Measurements from ENCODE around the gene GCA.

GCA gene, protein sequence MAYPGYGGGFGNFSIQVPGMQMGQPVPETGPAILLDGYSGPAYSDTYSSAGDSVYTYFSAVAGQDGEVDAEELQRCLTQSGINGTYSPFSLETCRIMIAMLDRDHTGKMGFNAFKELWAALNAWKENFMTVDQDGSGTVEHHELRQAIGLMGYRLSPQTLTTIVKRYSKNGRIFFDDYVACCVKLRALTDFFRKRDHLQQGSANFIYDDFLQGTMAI

DNA sequence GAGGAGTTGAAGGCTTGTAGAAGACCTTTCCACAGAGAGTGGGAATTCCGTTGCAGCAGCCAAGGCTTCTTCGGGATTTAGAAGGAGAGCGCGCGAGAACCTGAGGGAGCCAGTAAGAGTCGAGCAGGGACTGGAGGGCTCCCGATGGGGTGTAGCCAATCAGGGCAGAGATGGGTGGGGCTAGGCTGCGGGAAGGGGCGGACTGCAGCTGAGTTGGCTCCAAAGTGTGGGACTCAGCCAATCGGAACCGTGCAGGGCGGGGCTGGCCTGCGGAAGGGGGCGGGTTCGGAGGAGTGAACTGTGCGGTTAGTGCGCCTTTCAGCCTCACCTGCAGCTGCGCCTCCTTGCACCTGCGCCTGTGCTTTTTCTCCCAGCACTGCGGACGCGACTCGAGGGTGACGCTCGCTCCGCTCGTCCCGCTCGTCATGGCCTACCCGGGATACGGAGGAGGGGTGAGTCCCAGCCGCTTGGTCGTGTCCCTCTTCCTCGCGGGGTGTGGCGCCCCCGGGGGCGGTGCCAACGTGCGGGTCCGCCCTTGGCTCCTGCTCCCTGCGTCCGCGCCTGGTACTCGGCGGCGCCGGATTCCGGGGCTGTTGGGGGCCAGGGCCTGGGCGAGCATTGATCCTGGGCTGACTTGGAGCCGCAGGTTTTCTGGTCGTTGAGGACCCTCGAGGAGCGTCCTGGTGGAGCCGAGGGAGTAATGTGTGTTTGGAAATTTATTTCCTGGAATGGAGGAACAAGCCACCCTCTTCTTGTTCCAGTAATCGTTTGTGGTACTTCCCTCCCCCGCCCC is at the start of gene GCA:
Gene GCA, plus strand, starts transcription at position 309 of the 793 bp plus-strand sequence. Its CDS starts 117 bp downstream, at position 426.
- peak; percentile 81 for DNase-seq (ENCODE audit: low read depth, low spot score)

DNA sequence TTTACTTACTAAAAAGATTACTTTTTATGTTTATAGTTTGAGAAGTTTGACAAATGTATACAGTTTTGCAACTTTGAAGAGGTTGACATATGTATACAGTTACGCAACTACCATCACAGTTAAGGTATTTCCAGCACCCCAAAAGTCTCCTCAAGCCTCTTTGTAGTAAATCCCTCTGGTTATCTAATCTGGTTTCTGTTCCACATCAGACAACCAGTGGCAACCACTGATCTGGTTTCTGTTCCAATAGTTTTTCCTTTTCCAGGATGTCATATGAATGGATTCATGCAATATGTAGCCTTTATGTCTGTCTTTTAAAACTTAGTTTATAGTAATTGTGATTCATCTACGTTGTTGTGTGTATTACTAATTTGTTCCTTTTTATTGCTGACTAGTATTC is 48.9 kb upstream of the GCA start:
- DNase-seq (ENCODE audit: low read depth, low spot score): no peak

DNA sequence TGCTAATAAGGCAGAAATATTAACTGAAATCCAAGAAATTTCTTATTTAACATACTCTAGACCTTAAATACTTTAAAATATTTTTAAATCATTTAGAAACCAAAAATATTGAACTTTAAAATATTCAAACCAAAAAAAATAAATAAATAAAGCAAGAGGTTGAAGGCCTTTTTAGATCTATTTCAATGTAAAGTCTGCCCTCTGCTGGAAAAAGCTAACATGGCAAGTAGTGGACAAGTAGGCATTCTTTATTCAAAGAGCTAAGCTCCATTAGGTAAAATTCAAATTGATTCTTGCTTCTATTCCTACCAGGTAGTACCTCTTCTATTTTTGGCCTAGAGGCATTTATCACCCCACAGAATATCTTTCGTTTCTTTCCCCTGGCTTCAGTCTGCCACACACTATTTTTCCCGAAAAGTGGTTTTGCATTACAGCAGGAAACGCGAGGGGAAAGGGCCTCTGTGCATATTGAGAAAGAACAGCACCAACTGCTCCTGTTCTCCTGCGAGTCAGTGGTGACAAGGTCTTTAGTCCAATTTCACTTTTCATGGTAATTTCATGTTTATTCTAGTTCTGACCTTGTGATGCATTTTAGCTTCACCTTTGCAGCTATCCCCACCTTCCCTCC is 45.9 kb upstream of the GCA start:
- DNase-seq (ENCODE audit: low read depth, low spot score): peak; percentile 73

DNA sequence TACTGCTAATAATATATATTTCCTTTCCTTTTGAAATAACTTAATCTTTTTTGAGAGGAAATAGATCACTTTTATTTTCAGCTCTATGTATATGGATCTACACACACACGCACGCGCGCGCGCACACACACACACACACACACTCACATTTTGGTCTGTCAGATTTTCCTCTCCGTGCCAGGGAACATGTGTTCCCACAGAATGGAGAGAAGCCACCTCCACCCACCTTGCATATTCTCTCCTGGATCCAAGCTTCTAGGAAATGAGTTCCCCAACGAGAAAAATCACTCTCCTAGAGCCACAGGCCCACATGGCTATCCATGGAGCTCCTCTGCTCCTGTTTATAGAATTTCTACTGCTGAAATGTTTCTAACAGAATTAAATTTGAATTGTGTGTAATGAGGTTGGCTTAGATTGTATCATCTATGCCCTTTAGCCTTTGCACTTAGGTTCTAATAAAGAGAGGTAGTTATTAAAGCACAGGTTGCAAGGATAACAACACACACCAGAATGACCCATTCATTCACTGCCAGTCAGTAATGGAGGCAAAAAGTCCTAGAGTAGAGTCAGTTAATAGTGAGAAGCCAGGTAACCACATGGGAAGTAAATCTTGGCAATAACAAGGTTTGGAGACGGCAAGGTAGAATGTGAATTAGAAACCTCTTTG is 45.1 kb upstream of the GCA start:
- DNase-seq (ENCODE audit: low read depth, low spot score): no peak

DNA sequence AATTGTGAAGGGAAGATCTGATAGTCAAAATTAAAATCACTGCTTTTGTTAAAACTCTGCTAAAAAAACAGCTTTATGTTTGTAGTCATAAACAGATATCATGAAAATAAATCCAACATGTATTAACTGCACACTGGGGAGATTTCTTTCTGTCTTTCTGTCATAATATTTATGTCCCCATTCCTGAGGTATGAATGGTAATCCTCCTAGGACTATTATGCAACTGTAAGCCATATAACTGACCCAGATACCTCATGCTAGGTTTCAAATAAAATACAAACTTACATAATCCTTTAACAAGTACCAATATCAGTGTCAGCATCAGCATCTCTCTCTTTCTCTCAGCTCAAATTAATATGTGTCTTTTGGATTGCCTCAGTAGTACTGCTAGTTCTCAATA is 43.7 kb upstream of the GCA start:
- no peak for DNase-seq (ENCODE audit: low read depth, low spot score)

DNA sequence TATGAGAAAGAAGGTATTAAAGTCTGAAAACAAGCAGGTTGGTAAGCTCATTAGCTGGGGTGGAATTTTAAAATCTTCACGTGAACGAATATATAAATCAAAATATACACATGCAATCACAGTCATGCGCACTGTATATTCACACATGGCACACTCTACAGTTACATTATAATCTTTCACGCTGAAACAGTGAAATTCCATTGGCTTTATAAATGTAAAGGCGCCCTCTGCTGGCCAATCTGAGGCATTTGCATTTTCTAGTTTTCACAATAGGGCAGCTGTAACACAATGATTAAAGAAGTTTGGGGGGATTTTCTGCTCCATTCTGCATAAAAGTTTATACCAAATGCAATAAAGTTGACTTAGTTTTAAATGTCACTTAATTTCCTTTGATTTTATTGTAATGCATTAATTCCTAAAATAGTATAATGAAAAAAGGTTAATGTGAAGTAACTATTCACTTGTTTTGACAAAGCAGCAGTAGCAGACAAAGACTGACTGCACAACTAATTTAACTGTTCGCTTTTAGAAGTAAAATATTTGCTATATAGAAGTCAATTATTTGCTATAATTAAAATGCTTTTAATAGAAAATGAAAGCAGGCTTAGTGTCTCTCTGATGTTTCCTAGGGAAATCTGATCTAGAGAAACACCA is 42.7 kb upstream of the GCA start:
- peak; percentile 44 for DNase-seq (ENCODE audit: low read depth, low spot score)

DNA sequence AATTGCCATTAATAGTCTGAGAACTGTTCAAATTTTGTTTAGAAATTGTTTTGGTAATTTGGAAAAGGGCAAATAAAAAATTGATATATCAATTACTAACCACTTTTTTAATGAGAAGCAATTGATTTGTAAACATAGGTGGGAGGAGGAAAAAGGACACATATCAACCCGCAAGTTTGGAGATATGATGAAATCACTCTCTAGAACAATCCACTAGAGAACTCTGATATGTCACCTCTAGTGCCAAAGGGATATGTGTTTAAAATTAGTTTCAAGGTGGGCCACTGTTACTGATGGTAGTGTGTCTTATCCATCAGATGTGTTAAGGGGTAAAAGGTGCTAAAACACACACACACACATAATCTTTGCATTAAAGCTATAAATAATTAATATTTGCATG is 42.1 kb upstream of the GCA start:
- DNase-seq (ENCODE audit: low read depth, low spot score): no peak

DNA sequence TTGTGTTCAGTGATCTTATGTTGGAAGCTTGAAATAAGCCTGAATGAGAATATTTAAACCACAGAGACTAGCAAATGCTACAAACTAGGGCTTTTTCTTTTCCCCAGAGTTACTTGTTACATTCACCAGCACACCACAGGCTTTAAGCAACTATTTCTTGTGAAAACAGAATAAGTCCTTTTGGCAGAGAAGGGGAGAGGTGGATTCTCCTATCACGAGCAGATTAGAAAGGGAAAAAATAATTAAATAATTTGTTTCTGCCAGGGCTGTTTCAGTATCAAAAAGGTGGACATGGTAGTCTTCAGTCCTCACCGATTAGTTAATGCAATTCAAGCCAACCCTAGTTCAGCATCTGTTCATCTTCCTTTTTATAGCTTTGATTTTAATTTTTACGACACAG is 38.0 kb upstream of the GCA start:
- DNase-seq (ENCODE audit: low read depth, low spot score): no peak

DNA sequence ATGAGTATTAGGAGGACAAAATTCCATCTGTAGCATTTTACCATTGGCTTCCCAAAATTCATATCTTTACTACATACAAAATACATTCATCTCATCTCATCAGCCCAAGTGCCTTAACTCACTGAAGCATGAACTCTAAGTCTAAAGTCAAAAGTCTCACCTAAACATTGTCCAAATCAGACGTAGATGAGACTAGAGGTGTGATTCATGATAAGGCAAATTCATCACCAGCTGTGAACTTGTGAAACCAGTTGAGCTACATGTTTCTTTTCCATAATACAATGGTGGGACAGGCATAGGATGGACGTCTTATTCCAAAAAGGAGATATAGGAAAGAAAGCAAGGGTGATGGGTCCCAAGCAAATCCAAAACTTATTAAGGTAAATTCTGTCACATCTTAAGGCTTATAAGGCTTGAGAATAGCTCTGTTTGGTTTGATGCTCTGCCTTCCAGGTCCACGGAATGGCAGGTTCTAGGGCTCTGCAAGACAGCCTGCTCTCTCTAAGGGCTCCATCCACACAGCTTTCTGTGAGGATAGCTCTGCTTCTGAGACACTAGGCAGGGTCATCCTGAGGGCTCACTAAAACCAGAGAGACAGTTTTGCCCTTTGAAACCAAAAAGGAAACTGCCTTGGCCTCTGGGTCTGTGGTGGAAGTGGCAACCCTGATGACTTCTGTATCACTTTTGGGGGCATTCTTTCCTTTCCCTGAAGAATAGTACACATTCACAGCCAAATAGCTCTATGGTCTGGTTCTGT is 35.0 kb upstream of the GCA start:
- DNase-seq (ENCODE audit: low read depth, low spot score): no peak

DNA sequence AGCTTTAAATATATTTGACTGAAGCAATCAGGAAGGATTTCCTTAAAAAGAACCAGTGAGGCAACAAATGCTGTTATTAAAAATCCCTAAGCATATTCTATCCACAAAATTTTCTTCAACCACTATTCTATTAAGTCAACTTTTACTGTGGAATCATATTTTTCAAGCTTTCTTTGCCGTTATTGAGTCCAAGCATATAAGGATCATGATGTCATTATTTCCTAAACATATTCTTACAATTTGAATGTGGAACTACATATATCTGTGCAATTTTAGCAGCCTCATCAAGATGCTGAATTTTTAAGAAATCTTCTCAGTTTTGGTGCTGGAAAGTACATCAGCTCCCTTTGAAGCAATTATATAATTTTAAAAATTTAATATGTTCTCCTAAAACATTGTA is 31.1 kb upstream of the GCA start:
- DNase-seq (ENCODE audit: low read depth, low spot score): no peak

DNA sequence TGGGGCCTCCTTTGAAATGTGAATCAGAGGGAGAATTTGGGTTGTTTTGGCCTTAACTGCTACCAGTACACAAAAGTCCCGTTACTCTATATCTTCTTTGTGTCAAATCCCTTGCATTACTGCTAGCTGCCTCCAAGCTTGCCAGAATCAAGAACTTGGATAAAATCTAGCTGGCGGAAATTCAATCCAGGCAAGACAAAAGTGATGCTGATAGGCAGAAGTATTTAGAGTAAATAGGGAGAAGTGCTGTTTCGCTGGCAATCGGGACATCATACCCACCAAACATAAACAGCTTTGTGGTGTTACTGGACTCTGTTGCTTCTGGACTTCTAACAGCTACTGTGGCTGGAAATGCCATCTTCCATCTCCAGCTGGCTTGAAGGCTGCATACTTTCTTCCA is 28.0 kb upstream of the GCA start:
- DNase-seq (ENCODE audit: low read depth, low spot score): no peak

DNA sequence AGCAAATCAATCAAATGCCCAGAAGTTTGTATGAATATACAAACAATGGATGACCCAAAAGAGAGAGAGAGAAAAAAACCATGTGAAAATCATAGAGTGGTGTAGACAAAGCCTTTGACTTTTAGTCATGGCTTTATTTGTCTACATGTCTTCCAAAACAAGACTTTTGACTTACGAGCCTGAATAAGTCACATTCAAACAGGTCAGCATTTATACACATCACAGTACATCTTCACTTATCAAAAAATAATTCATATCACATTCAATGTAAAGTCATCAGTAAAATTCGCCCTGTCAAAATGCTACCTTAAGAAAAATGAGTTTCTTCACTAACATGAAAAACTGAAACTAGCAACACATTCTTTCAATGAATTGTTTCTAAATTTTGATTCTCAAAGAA is 27.3 kb upstream of the GCA start:
- no peak for DNase-seq (ENCODE audit: low read depth, low spot score)

DNA sequence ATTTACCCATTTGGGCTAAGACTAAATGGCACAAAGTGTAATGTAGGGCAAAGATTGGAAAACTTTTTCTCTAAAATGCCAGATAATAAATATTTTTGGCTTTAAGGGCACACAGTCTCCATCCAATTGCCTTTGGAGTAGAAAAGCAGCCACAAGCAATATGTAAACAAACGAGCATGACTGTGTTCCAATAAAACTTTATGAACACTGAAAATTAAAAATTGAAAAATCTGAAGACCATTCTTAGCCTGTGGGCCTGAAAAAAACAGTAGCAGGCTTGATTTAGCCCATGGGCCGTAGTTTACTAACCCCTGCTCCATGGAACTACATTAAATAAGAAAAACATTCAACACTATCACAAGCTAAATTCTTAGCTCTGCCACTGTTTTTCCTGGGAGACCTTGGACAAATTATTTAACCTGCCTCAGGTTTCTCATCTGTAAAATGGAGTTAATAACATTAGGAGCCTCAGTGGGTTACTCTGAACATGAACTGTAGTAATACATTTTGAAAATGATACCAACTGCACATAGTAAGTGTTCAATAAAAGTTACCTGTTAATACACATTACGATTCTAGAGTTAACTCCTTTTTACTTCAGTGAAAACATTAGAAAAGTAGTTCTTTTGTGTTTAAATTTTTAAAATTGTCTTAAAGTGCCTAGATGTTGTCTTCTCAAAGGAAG is 26.7 kb upstream of the GCA start:
- DNase-seq (ENCODE audit: low read depth, low spot score): no peak

DNA sequence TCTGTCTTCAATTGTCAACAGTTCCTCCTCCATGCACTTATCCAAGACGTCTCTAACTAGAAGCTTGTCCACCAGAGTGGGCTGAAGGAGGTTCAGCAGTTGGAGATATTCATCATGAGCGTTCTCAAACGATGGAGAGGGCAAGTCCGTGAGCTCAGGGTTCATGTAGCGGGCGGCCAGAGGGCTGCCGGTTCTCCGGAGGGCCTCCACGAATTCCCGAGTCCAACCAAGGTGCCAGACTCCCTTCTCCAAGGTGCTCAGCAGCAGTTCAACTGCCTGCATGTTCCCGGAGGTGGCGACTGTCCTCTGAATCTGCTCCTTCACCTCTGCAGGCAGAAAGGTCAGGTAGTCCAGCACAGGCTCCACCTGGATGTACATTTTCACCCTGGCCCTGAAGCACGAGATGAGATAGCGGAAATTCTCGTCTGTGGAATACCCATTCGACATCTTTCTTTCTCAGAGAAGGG is 26.0 kb upstream of the GCA start:
- no peak for DNase-seq (ENCODE audit: low read depth, low spot score)

DNA sequence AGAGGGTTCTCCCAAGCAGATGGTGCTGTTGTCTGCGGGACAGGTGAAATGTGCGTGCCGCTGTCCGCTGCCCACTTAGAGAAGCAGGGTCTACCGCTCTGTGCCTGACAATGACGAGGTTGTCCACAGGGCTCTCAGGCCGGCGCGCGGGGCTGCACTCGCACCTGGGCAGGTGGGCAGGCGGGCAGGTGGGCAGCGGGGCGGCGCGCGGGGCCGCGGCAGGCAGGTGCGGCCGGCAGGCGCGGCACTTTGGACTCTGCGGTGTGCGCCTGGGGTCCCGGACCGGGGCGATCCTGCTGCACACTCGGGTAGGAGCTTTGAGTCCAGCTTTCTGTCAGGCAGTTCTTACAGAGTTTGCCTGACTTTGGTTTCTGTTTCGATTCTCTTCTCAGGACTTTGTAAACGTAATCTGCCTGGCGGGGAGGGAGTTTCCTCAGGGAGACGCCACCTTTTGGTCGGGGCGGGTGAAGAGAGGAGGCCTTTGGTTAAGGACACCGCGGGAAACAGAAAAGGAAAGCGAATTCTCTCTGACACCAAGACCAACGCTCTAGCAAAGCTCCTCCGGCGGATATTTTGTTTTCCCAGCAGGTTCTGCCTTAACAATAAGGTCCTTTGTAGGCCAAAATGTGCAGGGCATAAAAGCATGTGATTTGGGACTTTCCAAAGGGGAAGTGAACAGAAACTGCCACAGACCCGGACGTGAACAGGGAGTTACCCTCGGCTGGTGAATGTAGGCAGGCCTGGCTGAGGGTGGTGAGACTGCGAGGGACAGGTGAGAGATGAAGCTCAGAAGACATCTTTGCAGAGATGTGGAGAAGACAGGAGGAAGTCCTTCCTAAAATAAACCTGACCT is 25.4 kb upstream of the GCA start, which contains the start of gene IFIH1:
Gene IFIH1, minus strand, starts transcription at position 357 of the 853 bp plus-strand sequence. CDS start 377 bp downstream, outside the sequence.
- peak; percentile 72 for DNase-seq (ENCODE audit: low read depth, low spot score)

DNA sequence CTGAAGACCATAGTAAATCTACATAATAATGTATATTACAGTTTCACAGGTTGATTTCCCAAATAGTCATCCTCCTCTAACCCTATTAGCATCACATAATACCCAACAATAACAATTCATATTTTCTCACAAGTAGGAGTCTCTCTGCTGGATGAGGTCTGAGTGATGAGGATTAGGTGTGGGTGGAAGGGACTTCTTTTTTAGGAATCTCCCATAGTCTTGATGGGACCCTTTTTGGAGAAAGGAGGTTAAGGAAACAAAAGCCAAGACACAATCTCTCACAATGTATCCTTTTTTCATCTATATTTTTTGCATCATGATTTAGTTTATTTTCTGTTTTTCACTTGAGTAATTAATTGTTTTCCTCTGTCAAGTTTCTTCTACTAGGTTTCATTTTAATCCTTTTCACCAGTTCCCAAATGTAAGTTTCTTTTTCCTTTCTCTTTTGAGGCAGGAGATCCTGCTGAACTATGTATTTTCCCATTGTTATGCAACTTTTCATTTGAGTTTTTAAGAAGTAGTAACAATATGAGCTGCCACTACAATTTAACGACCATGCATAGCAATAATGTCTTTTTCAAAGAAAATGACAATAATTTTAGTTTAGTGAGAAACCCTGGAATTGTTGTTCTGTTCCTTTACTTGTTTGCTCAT is 22.9 kb upstream of the GCA start:
- no peak for DNase-seq (ENCODE audit: low read depth, low spot score)

DNA sequence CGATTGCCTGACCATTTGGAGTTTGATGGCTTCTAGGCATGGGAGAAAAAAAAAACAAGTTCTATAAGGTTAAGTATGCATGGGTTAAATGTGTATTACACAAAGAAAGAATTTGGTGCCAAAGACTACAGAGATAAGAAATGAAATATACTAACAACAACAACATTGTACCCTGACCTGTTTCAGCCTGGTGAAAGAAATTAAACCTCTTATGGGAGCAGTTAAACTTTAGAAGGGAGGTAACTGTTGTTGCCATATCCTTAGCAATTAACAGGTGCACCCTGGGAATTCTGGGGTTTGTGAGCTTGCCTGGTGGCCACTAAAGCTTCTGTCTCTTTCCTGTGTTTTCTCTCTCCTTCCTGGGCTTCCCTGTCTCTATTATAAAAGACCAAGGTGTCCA is 19.0 kb upstream of the GCA start:
- DNase-seq (ENCODE audit: low read depth, low spot score): no peak

DNA sequence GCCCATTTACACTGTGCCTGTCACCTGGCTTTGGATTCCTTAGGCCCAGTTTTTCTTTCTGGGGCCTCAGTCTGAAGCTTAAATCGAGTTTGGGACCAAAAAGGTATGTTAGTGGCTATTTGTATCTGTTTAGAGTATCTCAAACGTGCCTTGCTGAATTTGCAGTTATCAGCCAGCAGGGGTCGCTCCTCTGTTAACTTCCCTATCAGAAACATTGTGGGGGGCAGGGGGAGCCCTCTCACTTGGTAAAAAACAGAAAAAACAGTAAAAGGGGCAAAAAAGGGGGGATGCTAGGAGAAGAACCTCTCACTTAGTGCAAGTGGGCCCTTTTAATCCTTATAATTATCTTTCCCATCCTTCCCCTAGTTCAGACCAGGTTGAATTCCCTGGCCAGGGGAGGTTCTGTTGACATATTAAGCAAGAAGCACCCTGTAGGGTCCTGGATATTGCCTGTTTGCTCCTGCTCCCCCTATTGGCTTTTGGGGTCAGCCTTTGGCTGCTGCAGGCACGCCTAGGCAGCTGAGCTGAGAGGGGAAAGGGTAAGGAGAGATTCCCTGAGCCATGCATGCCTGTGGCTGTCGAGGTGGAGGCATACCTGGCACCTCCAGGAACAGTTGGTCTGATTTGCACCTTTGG is 16.7 kb upstream of the GCA start:
- no peak for DNase-seq (ENCODE audit: low read depth, low spot score)
